Inferior parietal cortex (tissue), 1 donor: ENCODE data around the gene NADSYN1.

Source experiments
- DNase-seq: peaks from one replicate; pipeline ENCODE4 v3.0.0-alpha.2; 2016; ENCODE audit errors: extremely low spot score

The NADSYN1 gene

GRCh38 chr11:71491531-71491930 lies 38.5 kb downstream of the NADSYN1 start:
- DNase-seq, result no peak

- DNase-seq, result no peak
Measured at GRCh38 chr11:71491940-71492339, 38.9 kb downstream of the NADSYN1 start.

- DNase-seq, result no peak
Measured at GRCh38 chr11:71495286-71496230, 42.6 kb downstream of the NADSYN1 start.

- DNase-seq, result no peak
Measured at GRCh38 chr11:71496421-71496820, 43.4 kb downstream of the NADSYN1 start.

- no peak for DNase-seq
Measured at GRCh38 chr11:71498091-71498490, 45.1 kb downstream of the NADSYN1 start.

DNA sequence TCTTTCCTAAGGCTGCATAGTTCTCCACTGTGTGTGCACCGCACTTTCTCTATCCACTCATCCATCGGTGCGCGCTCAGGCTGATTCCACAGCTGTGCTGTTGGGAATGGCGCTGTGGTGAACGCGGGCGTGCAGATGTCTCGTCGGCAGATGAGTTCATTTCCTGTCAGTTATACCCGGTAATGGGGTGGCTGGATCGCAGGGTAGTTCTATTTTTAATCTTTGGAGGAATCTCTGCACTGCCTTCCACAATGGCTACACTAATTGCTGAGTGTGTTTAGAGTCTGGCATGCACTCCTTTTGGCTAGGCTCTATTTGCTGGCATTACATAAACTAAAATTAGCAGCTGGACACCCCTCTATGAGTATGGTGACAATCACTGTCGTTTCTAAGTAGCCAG lies 46.1 kb downstream of the NADSYN1 start:
- no peak for DNase-seq

- DNase-seq, result no peak
Measured at GRCh38 chr11:71499546-71499945, 46.5 kb downstream of the NADSYN1 start.

DNA sequence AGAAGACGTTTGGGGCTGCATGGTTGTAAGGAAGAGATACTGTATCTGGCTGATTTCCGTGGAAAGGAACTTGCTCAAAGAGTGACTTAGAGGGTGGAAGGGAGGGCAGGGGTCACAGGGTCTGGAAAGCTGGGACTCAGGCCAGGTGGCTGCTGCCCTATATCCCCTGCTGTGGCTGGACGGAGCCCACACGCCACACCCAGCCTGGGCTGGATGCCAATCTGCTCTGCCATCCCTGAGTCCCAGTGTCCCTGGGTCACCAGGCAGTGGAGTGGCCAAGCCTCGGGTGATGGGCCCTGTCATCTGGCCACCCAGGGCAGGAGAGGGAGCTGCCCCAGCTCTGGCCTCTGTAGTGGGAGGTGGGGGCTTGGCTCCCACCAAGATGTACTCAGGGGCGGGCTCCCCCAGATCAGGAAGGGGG lies 47.6 kb downstream of the NADSYN1 start:
- no peak for DNase-seq

DNA sequence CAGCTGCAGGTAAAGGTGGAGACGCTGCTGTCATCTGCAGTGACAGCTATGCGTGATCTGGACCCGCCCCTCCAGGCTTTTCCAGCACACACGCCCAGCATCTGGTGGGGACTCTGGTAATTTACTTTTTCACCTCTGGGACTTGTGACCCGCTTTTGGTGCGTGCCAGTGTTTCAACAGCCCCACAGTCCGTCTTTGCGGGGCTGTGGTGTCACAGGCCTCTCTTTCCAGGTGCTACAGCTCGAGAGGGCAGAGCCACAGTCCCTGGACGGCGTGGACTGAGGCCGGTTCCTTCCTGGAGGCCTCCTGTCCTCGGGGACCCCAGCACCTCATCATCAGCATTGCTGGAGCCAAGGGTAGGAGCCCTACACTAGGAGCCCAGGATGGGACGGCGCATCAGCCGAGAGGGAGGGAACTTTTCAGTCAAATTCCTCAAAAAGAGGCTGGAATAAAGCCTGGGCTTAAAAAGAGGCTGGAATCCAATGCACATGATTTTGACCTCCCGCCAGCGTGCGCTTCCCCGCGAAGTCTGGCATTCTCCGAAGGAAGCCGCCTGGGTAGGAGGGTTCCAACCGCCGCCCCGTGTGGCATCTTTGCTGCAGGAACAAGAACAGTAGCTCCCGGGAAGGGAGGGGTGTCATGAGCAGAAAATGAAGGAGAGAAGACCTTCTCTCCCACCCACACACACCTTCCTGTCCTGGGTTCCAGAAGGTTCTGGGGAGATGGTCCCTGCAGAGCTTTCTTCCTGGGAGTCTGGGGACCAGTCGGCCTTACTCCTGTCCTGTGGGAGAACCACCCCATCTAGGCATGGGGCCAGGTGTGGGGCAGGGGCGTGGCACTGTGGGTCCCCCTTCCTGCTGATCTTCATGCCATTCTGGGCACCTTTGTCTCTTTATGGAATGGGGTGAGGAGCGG lies 48.3 kb downstream of the NADSYN1 start:
- no peak for DNase-seq

DNA sequence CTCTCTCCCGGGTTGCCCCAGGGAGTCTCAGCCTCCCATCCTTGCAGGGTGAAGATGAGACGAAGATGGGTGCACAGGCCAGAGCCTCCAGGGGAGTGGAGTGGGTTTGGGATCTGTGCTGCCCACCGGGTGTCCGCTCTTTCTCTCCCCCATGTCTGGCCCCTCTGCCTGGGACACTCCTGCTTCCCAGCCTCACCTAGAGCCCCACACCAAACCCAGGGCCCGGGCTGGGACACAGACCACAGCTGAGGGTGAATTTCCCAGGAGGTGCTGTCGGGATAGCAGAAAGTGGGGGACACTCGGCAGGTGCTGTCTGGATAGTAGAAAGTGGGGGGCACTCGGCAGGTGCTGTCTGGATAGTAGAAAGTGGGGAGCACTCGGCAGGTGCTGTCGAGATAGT lies 49.0 kb downstream of the NADSYN1 start:
- no peak for DNase-seq

DNA sequence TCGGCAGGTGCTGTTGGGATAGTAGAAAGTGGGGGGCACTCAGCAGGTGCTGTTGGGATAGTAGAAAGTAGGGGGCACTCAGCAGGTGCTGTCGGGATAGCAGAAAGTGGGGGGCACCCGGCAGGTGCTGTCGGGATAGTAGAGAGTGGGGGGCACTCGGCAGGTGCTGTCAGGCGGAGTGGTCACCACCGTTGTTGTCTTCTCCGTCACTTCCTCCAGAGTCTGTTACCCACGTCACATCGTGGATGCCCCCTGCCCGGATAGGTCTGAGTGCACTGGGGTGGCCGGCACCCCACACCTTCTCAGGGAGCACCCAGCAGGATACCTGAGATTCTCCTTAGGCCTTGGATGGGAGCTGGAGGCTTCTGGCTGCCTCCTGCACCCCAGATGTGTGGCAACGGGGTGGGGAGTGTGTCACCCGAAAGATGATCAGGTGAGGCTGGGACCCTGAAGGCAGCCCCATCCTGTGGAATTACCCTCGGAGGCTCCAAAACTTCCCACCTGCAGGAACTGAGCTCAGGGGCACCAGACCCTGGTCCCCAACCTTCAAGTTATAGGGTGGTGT lies 50.0 kb downstream of the NADSYN1 start:
- no peak for DNase-seq

- DNase-seq, result no peak
Measured at GRCh38 chr11:71504531-71504930, 51.5 kb downstream of the NADSYN1 start.

DNA sequence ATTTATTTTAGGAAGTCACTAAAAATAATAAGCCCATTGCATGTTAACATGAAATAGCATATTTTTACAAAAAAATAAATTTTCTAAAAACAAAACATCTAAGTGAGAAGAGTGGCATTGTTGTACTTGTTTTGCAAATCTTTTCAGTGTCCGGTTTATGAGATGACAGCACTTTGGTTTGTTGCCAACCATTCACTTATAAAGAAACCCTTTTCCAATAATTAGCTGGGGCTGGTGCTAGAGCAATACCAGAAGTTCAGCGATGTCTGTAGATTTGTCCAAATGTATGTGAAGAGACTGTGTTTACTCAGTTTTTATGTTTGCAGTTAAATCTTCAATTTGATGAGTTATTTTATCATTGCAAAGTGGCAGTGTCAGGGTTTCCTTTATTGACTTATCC lies 52.0 kb downstream of the NADSYN1 start:
- no peak for DNase-seq

DNA sequence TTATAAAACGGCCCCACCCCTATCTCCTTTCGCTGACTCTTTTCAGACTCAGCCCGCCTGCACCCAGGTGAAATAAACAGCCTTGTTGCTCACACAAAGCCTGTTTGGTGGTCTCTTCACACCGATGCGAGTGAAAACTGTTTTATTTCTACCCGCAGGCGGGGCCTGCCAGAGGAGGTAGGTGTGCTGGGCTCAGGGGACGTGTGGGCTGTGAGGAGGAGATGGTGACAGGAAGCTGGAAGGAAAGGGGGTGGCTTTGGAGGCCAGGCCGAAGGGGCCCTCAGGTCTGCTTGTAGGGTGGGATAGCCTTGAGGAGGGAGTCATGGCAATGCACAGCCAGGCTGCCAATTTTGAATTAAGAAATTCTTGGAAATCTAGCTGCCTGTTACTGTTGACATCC lies 52.8 kb downstream of the NADSYN1 start:
- DNase-seq, result no peak

GRCh38 chr11:71507102-71507501 lies 54.1 kb downstream of the NADSYN1 start:
- no peak for DNase-seq

DNA sequence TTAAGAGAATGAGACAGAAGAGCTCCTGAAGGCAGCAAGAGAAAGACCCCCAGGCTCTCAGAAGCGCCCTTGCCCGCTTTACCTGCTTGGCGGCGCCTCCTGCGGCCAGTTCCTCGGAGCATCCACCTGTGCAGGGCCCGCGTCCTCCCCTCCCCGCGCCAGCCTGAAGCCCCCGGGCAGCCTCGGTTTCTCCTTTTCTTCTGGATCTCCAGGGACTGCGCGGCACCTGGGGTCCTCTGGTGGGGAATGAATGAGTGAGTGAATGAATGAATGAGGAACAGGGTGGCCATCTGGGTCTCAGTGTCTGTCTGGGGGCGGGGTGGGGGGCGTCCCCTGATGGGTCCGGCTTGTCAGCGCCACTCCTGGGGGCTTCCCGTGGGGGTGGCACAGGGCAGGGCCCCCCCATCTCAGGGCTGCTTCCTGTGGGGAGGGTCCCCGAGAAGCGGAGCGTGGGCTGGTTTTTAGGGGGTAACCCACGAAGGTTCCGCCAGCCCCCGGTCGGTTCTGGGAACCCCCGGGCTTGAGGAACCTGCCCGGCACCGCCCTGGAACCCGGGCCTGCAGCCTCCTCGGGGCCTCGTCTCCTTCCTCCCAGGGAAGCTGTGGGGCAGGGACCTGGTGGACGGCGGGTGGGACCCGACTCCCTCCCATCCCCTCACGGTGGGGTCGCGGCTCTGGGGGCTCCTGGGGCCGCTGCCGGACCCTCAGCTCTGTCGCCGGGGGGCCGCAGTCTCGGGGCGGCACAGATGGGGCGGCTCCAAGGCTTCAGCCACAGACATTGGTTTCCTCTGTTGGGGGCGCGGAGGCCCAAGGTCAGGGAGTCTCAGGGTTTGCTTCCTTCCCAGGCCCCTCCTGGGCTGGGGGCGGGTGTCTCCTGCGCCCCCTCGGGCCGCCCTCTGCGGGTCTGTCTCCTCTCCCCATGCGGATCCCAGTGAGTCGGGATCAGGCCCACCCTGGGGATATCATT lies 65.8 kb downstream of the NADSYN1 start:
- no peak for DNase-seq

GRCh38 chr11:71519546-71519945 lies 66.5 kb downstream of the NADSYN1 start:
- DNase-seq, result no peak

GRCh38 chr11:71525188-71525937 lies 72.4 kb downstream of the NADSYN1 start:
- DNase-seq, result no peak

DNA sequence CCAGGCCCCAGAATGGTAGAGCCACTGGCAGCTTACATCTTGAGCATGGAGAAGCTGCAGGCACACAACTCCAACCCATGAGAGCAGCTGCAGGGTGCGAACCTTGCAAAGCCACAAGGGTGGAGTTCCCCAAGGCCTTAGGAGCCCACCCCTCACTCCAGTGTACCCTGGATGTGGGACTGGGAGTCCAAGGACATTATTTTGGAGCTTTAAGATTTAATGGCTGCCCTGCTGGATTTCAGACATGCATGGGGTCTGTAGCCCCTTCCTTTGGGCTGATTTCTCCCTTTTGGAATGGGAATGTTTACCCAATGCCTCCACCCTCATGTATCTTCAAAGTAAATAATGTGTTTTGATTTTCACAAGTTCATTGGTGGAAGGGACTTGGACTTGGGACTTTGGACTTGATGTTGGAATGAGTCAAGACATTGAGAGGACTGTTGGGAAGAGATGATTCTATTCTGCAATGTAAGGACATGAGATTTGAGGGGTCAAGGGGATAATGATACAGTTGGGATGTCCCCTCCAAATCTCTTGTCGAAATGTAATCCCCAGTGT lies 73.0 kb downstream of the NADSYN1 start:
- DNase-seq, result no peak
